Right cardiac atrium (tissue), 5 donors: ENCODE measurements around the gene CDH4. TPM values are rescaled to one million over a fixed set of nuclear protein-coding genes. Genes with fewer than 3 reads are reported as not detected.

Experiments used
- ATAC-seq, 2 donors: fragments of 200-7000 bp; cut with Tn5 transposase; one replicate each; pipeline versions ENCODE4 v1.8.0 to v1.9.1; 2020; ENCODE audit warnings: moderate library complexity in 2 of 2, mild to moderate bottlenecking in 1 of 2
- DNase-seq, 3 donors: peaks; one replicate each; pipeline ENCODE4 v3.0.0-alpha.2; 2020
- H3K27ac ChIP-seq: one replicate; pipeline ENCODE4 v1.5.1; 2013; ENCODE audit warnings: mild to moderate bottlenecking, low read length, control low read depth, moderate library complexity
- H3K27me3 ChIP-seq: one replicate; pipeline ENCODE4 v1.6.1; 2013; ENCODE audit not compliant: control insufficient read depth, insufficient read depth
- H3K4me1 ChIP-seq: one replicate; pipeline ENCODE4 v1.6.1; 2013; ENCODE audit warnings: low read length; ENCODE audit not compliant: control insufficient read depth, insufficient read depth
- H3K4me3 ChIP-seq: one replicate; pipeline ENCODE4 v1.5.1; 2013; ENCODE audit warnings: low read length, control low read depth
- H3K9me3 ChIP-seq: one replicate; pipeline ENCODE4 v1.6.1; 2013; ENCODE audit warnings: low read length; ENCODE audit not compliant: control insufficient read depth
- WGBS: extraction: QIAGEN DNeasy Blood & Tissue Kit; methylation state at CpG from one replicate; pipeline ENCODE4 v1.1.7; 2013; 5-methylcytosine and 5-hydroxymethylcytosine counted together
- intact Hi-C, 4 donors: fragments of 100-400 bp; cut with DNase I; formaldehyde crosslinking; loops; one replicate each; pipeline versions ENCODE4 v1.11.0 to v1.14.0; 2022 to 2023
- polyA plus RNA-seq: library from polyadenylated mRNA; stranded (reverse); fragments of 200-250 nt; gene quantifications from one replicate; pipeline ENCODE4 v1.2.3, GENCODE V29; 2013
- total RNA-seq, 4 donors: library from RNA; stranded (reverse); fragmentation: NEBNext Ultra II Directional; extraction: Animal tissue kit (Norgen Biotek cat#: 25700); gene quantifications; one replicate each; pipeline ENCODE4 v1.2.1, GENCODE V29; 2021
- donor health status: healthy with polysubstance abuse.
- donor health status: DM: no; HTN: yes; CAD: no.
- donor health status: DM: no; HTN: no; CAD: no.
- donor health status: DM: no; HTN: yes; CAD: no; lungs with severe emphysema.
- donor health status: DM: yes; HTN: yes; CAD: no.

CDH4 gene
- total and polyA plus RNA-seq, 5 donors = 0.21 to 1.0 (median 0.39) TPM

GRCh38 chr20:61745397-61746146 lies 493.5 kb downstream of the CDH4 start:
- no peaks in the 10 kb centered on the region for H3K27me3 ChIP-seq
- intact Hi-C loops = no loop called here
- H3K4me3 ChIP-seq = no peak overlapping the region
- 86% methylated on average over 20 of the region's 20 CpGs for WGBS
- ATAC-seq (peak in 1 of 2 donors; percentile 16), DNase-seq (peak in 1 of 3 donors; percentile 10)
- no peaks in the 10 kb centered on the region for H3K9me3 ChIP-seq
- no peaks in the 10 kb centered on the region for H3K4me1 ChIP-seq
- H3K27ac ChIP-seq = no peak overlapping the region

GRCh38 chr20:61746147-61746646 lies 494.1 kb downstream of the CDH4 start:
- intact Hi-C loops = no loop called here
- peak in 1 of 2 donors; percentile 14 for ATAC-seq
- Histone ChIP-seq H3K9me3 (no peaks in the 10 kb centered on the region), H3K4me1 (no peaks in the 10 kb centered on the region), H3K27me3 (no peaks in the 10 kb centered on the region), H3K4me3 (no peak overlapping the region), H3K27ac (no peak overlapping the region)
- 88% methylated on average over 11 of the region's 11 CpGs for WGBS
- peak in 1 of 3 donors; percentile 29 for DNase-seq

DNA sequence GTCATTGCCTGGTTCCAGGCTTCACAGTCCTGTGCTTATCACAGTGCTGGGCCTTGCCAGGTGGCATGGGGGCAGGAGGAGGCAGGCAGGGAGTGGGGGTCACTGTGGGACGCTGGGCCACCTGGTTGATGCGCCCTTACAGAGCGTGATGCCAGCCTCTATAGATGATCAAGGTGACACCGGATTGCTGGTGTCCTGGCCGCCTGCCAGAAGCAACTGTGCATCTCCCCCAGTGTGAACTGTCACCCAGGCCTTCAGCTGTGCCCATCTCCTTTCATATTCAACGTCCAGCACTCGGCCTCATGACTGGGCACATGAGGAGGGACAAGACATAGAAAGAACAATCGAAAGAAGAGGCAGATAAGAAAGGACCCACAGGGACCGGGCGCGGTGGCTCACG lies 494.7 kb downstream of the CDH4 start:
- ATAC-seq (no peak), DNase-seq (peak in 1 of 3 donors; percentile 41)
- no peak overlapping the region for H3K4me3 ChIP-seq
- WGBS = 87% methylated on average over 12 of the region's 12 CpGs
- intact Hi-C loops = no loop called here
- H3K27ac ChIP-seq = no peak overlapping the region
- no peaks in the 10 kb centered on the region for H3K9me3 ChIP-seq
- H3K4me1 ChIP-seq = no peaks in the 10 kb centered on the region
- H3K27me3 ChIP-seq = no peaks in the 10 kb centered on the region

DNA sequence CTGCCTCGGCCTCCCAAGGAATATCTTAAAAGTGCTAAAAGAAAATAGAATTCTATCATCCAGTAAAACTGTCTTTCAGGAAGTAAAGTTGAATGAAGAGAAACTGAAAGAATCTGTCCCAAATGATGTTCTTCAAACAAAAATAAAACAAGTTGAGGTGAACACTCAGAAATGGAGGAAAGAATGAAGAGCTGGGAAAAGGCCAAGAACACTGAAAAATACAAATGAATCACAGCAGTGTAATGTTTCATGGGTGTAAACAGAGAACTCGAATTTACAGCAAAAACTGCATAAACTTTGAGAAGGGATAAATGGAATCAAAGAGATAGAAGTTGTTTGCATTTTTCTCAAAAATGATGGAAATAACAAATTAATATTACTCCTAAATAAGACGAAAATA lies 496.3 kb downstream of the CDH4 start:
- H3K9me3 ChIP-seq = no peaks in the 10 kb centered on the region
- intact Hi-C loops = no loop called here
- H3K27me3 ChIP-seq = no peaks in the 10 kb centered on the region
- H3K4me1 ChIP-seq = no peaks in the 10 kb centered on the region
- ATAC-seq (no peak), DNase-seq (no peak)
- 69% methylated on average over 3 of the region's 3 CpGs for WGBS
- H3K27ac ChIP-seq = no peak overlapping the region
- no peak overlapping the region for H3K4me3 ChIP-seq

DNA sequence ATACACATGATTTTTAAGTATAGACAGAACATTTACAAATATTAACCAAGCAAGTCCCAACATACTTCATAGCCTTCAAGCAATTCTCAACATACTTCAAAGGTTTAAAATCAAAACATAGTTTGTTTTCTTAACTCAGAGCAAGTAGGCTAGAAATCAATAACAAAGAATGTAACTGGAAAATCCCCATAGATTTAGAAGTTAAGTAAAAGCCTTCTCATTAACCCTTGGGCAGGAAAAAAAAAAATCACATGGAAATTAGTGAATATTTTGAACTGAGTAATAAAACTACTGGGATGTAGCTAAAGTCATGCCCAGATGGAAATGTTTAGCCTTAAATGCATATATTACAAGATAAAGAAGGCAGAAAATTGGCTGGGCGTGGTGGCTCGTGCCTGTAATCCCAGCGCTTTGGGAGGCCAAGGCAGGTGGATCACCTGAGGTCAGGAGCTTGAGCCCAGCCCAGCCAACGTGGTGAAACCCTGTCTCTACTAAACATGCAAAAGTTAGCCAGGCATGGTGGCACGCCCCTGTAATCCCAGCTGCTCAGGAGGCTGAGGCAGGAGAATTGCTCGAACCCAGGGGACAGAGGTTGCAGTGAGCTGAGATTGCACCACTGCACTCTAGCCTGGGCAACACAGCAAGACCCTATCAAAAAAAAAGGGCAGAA lies 497.5 kb downstream of the CDH4 start:
- no peak for ATAC-seq
- WGBS = 81% methylated on average over 6 of the region's 6 CpGs
- no peaks in the 10 kb centered on the region for H3K4me1 ChIP-seq

GRCh38 chr20:61750093-61750492 lies 498.0 kb downstream of the CDH4 start:
- no peak overlapping the region for H3K4me3 ChIP-seq
- DNase-seq = no peak
- 66% methylated on average over 1 of the region's 1 CpG for WGBS
- ATAC-seq = no peak
- H3K9me3 ChIP-seq = no peaks in the 10 kb centered on the region
- H3K27ac ChIP-seq = no peak overlapping the region
- no peaks in the 10 kb centered on the region for H3K4me1 ChIP-seq
- H3K27me3 ChIP-seq = no peaks in the 10 kb centered on the region
- intact Hi-C loops = no loop called here

More for the DNA sequence above, 497.5 kb downstream of the CDH4 start:
- Histone ChIP-seq H3K4me3 (no peak overlapping the region), H3K27ac (no peak overlapping the region), H3K27me3 (no peaks in the 10 kb centered on the region), H3K9me3 (no peaks in the 10 kb centered on the region)
- DNase-seq = no peak
- intact Hi-C loops = no loop called here

DNA sequence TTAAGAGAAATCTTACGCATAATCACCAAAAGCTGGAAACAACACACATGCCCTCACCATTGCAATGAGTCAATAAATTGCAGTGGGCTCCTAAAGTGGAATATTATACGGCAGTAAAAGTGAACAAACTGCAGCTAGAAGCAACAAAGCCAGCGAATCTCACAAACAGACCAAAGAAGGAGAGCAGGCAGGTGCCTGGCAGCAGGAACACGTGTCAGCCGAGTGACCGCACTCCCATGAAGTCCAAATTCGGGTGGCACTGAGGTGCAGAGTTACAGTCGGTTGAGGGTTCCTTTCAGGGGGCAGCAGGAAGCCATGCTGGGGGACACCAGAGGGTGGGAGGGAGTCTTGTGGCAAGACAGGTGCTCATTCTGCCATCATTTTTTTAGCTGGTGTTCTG lies 500.5 kb downstream of the CDH4 start:
- 92% methylated on average over 8 of the region's 8 CpGs for WGBS
- Histone ChIP-seq H3K9me3 (no peaks in the 10 kb centered on the region), H3K27me3 (no peaks in the 10 kb centered on the region)

DNA sequence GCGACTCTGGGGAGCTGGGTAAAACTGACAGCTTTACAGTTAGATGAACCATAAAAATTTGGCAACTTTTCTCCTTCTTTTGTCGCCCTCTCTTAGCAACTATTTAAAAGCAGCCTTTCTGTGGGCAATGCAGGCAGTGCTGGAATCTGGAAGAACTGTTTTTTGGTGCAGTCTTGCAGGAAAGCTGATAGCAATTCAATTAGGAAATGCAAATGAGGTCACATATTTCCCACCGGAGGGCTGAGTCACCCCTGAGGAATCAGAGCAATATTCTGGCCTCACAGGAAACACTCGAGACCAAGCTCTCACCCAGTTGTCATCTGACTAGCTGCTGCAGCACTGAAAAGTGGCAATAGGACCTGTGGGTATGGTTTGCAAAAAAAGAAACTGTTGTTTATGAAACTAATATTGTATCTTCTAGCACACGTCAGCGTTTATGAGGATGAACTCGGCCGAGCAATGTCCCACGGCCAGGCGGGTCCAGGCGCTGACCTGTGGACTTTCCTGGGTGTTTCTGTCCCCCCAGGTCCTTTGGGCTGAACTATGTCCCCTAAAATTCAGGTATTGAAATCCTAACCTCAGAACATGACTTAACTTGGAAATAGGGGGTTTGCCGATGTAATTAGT lies 501.4 kb downstream of the CDH4 start:
- 60% methylated on average over 12 of the region's 12 CpGs for WGBS
- ATAC-seq = peak in 1 of 2 donors; percentile 59
- intact Hi-C loops = no loop called here
- no peak overlapping the region for H3K4me3 ChIP-seq
- peak in 1 of 3 donors; percentile 11 for DNase-seq
- H3K9me3 ChIP-seq = no peaks in the 10 kb centered on the region
- H3K4me1 ChIP-seq = no peaks in the 10 kb centered on the region
- H3K27ac ChIP-seq = no peak overlapping the region
- no peaks in the 10 kb centered on the region for H3K27me3 ChIP-seq

More for the DNA sequence above, 500.5 kb downstream of the CDH4 start:
- intact Hi-C loops = no loop called here
- DNase-seq (peak in 1 of 3 donors; percentile 12), ATAC-seq (no peak)
- no peaks in the 10 kb centered on the region for H3K4me1 ChIP-seq
- H3K4me3 ChIP-seq = no peak overlapping the region
- no peak overlapping the region for H3K27ac ChIP-seq

DNA sequence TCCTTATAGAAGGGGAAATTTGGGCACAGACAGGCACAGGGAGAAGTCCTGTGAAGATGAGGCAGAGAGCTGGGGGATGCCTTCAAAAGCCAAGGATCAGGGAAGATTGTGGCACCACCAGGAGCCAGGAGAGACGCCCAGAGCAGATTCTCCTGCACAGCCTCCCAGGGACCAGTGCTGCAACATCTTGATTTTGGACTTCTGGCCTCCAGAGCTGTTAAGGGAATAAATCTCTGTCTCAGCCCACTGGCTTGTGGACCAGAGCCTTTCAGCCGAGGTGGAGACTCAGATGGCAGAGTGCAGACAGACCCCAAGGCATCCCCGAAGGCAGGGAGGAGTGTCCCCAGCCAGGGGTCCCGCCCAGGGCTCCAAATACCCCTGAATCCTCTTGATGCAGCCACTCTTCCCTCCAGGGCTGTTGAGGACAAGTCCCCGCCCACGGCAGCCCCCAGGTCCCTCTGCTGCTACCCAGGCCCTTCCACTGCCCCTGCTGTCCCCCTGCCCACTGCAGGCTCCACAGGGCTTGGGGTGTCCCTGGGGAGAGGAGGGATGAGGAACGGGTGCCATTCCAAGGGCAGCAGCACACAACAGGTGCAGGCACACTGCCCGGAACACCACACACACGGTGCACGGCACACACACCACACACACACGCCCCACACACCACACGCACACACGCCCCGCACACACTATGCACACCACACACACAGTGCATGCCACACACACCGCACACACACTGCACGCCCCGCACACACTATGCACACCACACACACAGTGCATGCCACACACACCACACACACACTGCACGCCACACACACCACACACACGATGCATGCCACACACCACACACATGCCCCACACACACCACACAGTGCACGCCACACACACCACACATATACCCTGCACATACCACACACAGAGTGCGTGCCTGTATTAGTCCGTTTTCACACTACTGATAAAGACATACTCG lies 502.2 kb downstream of the CDH4 start:
- ATAC-seq = peak in 1 of 2 donors; percentile 14
- Histone ChIP-seq H3K4me1 (no peaks in the 10 kb centered on the region), H3K27me3 (no peaks in the 10 kb centered on the region), H3K27ac (no peak overlapping the region), H3K9me3 (no peaks in the 10 kb centered on the region), H3K4me3 (no peak overlapping the region)
- 81% methylated on average over 23 of the region's 23 CpGs for WGBS
- intact Hi-C loops = no loop called here
- DNase-seq = peak in 1 of 3 donors; percentile 28

GRCh38 chr20:61754976-61755778 lies 503.1 kb downstream of the CDH4 start:
- WGBS = 75% methylated on average over 12 of the region's 12 CpGs
- DNase-seq = peak in 1 of 3 donors; percentile 6
- no peak for ATAC-seq

More at GRCh38 chr20:61754976-61755778, 503.1 kb downstream of the CDH4 start:
- no peak overlapping the region for H3K4me3 ChIP-seq
- intact Hi-C loops = no loop called here
- H3K4me1 ChIP-seq = no peaks in the 10 kb centered on the region
- no peaks in the 10 kb centered on the region for H3K27me3 ChIP-seq
- no peak overlapping the region for H3K27ac ChIP-seq
- no peaks in the 10 kb centered on the region for H3K9me3 ChIP-seq
